ENCODE data around the gene PLEKHJ1.

DNA sequence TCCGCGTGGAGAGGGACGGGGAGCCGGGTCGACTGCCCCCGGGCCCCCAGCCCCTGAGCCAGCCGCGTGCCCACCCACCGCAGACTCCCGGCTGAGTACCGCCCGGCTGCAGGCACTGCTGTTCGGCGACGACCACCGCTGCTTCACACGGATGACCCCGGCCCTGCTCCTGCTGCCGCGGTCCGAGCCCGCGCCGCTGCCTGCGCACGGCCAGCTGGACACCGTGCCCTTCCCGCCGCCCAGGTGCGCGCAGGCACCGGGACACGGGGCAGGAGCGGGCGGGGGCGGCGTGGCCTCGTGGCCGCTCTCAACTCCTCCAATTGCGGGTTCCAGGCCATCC, 14.6 kb upstream of the PLEKHJ1 start:
- TF ChIP-seq, protein P1, sequence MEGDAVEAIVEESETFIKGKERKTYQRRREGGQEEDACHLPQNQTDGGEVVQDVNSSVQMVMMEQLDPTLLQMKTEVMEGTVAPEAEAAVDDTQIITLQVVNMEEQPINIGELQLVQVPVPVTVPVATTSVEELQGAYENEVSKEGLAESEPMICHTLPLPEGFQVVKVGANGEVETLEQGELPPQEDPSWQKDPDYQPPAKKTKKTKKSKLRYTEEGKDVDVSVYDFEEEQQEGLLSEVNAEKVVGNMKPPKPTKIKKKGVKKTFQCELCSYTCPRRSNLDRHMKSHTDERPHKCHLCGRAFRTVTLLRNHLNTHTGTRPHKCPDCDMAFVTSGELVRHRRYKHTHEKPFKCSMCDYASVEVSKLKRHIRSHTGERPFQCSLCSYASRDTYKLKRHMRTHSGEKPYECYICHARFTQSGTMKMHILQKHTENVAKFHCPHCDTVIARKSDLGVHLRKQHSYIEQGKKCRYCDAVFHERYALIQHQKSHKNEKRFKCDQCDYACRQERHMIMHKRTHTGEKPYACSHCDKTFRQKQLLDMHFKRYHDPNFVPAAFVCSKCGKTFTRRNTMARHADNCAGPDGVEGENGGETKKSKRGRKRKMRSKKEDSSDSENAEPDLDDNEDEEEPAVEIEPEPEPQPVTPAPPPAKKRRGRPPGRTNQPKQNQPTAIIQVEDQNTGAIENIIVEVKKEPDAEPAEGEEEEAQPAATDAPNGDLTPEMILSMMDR (IDR thresholded peaks at IDR 0.05 in 4 of 5, conservative IDR thresholded peaks at IDR 0.05 in 1 of 5), result no peak
- no peak for TF ChIP-seq POLR2A (IDR thresholded peaks at IDR 0.05)
